Stimulated activated CD4-positive, alpha-beta T cell treated with anti-CD3 and anti-CD28 coated beads, Interleukin-4, amount 100 ng/mL, for 1 hour (primary cell): ENCODE results near the gene SETBP1.

Source experiments
- DNase-seq: peaks from one replicate; pipeline ENCODE4 v3.0.0-alpha.2; 2020

SETBP1 gene

DNA sequence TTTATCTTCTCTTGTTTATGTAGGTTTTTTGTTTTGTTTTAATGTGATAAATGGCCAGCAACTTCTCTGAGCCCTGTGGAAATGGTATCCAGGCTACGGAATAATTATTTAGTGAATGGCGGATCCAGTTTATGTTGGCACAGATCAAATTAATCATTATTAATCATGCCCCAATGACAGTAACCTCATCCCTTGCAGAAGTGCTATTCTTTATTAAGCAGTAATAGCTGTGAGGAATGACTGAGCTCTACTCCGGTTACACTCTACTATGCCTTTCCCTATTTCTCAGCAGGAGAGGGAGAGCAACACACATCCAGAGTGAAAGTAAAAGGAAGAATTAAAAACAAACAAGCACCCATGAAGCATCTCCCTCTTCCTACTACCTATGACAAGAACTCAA, 84.8 kb downstream of the SETBP1 start:
- DNase-seq = no peak

DNA sequence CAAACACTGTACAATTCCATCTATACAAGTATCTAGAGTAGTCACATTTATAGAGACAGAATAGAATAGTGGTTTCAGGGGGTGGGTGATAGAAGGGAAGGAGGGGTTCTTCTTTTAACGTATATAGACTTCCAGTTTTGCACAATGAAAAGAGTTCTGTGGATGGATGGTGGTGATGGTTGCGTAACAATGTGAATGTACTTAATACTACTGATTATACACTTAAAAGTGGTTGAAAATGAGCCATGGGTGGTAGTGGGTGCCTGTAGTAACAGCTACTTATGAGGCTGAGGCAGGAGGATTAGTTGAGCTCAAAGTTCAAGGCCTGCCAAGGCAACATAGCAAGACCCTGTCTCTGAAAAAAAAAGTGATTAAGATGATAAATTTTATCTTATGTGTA, 85.8 kb downstream of the SETBP1 start:
- DNase-seq = no peak

DNA sequence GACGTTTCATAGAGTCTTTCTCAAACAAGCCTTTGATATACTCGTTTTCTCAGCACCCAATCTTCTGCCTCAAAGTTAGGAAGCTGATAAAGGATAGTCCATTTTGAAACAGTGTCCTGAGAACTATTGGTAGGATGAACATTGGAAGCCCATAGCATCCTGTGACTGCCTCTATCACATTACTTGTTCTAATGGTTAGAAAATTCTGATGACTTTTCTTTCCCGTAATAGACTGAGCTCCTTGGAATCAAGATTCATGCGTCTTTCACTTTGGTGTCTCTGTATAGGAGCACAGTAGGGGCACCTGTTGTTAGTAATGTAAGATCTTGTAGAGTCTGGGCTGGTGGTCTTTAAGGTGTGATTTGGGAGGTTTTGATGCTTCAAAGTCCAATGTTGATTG, 87.1 kb downstream of the SETBP1 start:
- DNase-seq = no peak

DNA sequence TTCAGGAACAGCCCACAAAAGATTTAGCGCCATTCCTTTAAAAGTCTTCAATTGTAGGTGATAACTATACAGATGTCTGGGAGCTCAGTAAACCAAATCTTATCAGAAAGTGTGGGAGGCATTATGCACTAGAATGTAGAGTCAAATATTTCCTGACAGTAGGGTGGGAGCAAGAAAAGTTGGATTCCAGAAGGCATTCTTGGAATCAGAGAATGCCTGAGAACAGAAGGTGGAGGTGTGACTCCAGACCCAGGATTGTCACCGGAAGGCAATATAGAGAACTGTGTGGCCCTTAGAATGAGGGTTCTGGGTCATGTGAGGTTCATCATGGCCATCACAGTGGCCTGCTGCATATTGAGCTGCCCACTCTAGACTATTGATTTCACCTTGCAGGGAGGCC, 90.0 kb downstream of the SETBP1 start:
- no peak for DNase-seq

DNA sequence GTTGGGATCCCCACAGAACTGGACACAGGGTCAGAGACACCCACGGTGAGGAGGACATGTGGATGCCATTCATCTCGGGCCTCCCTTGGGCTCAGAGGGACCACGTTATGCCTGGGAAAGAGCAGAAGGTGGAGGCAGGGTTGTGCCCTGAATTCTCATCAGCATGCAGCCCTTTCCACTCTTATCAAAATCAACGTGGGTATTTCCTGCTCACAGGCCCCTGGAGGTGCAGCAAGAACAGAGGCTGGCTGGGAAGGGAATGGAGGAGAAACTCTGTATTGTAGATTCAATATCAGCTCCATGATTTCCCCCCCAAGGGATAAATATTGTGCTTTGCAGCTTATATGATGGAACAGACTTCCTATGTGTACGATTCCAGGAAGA, 90.9 kb downstream of the SETBP1 start:
- DNase-seq = no peak

DNA sequence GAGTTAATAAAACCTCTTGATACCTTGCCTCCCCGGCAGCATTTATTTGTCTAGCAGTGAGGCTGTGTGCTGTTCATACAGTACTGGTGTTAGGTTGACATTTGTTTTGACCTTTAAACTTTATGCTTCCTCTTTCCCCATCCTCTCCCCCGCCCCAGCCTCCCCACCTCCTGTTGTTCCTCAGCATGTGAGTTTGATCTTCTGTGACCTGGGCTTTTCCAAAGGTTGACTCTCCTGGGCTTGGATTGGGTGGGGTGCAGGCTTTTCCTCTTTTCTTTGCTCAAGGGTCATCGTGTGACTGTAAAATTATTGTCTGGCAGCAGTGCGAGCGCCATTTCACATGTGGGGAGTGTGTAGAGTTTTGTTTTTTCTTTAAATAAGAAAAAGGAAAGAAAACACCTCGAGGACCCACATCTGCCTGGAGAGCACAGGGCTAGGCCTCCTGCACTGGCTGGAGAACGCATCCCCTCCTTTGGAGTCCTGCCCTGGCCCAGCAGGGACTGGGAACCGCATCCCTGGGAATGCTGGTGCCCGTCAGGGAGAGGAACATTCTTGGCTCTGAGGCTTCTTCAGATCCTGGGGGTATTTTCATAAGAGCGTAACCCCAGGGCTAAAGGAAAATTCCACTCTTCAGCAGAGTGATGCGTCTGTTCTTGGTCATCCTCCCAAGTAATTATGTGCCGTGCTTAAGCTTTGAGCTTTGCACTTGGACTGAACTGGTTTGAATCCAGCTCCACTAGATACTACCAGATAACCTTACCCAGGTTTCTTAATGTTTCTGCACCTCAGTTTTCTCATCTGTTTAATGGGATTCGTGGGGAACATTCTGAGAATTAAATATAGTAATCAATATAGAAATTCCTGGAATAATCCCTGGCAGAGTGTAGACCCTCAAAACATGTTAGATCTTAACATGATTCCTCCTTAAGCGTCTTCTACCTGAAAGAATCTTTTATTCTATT, 91.5 kb downstream of the SETBP1 start:
- DNase-seq = no peak

DNA sequence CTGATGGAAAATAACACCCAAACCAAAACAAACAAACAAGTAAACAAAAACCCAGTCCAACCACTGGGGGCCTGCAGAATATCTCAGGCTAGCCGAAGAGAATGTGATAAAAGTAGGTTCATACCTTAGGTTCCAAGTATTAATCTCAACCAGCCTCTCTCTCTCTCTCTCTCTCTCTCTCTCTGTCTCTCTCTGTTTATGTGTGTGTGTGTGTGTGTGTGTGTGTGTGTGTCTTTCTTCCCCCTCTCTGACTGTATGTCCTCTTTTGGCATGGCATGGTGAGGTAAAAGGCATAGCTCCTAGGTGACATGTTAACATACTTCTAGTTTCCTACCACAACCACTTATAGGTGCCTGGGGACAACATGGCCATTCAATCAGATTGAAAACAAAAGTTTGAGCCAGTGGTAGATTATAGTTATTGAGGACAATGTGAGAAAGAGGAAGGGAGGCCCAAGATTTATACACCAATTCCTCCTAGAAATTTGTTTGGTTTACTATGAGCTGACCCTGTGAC, 93.0 kb downstream of the SETBP1 start:
- no peak for DNase-seq

DNA sequence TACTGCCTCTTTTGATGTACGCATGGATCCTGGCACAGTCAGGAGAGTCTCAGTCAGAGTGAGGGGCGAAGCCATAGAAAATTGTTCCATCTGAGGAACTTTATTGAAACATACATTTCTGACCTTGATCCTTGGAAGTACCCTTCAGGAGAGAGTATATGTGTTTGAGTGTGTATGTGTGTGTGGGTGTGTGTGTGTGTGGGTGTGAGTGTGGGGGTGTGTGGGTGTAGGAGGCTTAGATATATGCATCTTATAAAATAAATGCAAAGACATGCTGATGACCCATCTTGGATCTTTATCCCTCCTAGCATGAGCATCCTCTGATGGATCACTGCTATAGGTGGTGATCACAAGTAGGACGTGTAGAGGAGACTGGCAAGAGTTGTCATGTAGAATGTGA, 93.5 kb downstream of the SETBP1 start:
- DNase-seq = no peak

DNA sequence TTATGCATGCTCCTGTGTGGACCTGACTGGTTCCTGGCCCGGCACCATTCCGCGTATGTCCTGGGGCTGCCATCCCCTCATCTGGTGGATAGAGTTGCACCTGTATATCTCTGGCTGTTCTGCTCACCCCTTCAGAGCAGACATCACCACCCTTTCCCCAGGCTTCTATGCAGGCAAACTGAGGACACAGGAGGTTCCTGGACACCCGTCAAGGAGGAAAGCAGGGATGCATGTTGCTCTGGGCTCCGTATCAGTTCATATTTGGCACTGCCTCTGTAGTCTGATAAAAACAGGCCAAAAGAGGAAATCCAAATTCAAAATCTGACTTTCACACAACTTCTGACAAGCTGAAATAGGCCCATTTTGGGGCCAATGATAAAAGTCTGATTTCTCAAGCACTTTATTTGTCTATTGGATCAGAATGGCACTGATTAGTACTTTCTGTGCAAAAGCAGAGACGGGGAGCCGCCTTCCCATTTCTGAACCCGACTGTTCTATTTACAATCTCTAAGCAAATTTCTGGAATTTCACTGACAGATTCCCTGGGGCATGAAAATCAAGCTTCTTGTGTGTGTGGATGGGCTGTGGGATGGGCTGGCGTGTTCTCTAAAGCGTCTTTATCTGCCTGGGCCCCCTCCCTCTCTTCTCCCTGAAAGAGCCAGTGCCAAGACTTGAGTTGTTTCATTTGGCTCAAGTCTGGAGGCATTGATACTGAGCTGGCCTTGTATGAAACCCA, 96.9 kb downstream of the SETBP1 start:
- DNase-seq = no peak

DNA sequence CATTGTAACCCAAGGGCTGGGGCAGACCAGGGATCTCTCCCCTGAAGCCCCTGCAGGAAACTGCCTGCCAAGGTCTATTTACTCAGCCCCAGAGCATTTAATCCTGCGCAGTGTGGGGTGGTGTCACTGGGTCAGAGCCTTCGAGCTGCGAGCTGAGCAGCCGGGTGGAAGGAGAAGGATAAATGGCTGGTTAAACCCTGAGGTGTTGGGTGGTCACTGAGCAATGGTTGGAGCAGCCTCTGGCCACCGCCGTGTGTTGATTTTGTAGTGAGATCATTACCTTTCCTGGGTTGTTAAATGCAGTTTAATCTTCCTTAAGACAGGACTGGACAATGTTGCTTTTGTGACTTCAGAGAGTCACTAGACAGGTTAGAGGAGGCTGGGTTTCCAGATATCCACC, 98.1 kb downstream of the SETBP1 start:
- no peak for DNase-seq

DNA sequence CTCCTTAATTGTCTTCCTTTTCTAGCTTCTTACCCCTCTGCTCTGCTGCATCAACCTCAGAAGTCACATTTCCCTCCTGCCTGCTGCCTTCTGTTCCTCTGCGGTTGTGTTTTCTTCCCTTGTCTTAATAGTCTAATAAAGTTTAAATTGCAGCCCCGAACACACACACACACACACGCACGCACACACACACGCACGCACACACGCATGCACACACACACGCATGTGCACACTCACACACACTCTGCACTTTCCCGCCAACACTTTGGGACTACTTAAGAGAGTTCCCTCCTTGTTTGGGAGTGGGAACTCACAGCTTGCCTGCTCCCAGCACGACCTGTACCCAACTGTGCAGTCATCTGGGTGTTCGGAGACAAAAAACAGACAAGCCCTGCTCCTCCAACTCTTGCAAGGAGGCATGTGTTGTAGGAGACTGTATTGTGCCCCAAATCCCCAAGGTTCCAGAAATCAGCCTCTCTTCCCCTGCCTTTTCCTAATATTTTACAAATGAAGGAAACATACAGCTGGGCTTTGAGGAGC, 99.1 kb downstream of the SETBP1 start:
- no peak for DNase-seq

DNA sequence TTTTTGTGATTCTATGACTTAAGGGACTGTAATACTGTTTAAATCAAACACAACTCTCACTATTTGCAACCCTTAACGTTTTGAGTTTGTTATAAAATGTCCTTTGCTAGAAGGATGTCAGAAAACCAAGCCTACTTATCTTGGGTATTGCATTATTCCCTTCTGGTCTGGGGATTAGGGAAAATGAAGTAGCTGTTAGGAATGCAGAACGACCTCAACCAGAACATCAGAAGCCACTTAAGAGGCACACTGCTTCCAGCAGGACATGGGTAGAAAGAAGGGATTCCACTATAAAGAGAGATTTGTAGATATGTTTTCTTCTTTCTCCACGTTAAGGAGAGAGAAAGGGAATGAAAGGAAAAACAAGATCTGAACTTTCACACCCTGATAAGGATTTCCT, 101.2 kb downstream of the SETBP1 start:
- no peak for DNase-seq

DNA sequence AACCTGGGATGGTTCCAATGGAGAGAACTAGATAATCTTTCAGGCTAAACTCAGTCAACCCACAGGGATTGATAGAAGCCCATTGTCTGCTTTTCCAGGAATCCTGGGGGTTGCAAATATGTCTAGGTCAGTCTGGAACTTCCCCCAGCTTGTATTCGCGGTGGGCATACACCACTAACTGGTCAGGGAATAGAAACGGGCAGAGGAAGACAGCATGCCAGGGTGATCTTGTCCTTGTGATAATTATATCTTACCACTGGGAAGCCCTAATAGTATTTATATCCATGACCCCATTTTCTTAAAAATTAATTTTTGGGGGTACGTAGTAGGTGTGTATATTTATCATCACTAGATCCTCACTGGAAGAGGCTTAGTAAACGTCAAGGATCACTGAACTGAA, 101.9 kb downstream of the SETBP1 start:
- no peak for DNase-seq

DNA sequence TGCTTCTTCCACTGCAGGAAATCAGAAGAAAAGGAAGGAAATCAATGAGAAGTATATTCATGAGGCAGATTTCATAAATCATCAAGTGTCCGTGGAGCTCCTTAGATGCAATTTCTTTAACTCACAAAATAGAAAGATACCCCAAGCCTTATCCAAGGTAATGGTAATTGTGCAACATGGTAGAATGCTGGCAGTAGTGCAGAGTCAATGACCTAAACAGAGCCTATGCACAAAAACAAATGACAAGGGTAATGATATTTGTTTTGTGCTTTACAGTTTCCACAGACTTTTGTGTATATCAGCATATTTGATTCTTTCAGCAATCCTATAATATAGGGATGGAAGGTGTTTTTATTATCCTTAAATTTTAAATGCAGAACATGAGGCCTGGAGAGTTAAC, 102.7 kb downstream of the SETBP1 start:
- DNase-seq = no peak

DNA sequence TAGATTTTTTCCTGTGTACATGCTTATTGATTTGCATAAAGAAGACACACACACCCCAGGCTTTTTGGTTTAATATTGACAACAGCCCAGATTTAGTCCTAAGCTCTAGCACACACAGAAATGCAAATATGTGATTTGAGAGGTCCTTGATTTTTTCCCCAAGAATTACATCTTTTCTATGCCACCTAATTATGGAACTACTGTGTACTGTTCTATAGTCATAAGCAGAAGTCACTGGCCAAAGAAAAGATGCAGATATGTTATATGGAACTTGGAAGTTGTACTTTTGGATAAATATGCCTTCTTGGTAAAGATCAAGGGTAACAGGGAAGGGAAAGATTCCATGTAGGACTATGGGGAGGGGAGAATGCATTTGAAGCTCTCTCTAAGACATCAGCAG, 105.6 kb downstream of the SETBP1 start:
- no peak for DNase-seq

DNA sequence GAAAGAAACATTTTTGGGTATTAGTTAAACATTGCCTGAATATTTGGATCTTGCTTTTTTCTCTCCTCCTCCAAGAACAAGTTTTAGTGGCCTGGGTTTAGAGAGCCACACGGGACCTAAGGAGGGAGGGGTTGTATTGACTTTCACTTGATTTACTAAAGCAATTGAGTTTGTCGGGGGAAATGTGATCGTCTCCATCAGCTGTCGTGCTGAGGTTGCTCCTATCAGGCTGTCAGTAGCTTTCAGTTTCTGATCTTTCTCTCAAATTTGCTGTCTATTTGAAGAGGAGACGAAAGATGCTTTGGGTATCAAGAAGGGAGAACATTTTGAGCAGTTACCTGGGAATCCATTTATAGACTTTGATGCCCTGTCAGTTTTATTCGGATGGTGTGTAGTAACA, 106.0 kb downstream of the SETBP1 start:
- DNase-seq = no peak

DNA sequence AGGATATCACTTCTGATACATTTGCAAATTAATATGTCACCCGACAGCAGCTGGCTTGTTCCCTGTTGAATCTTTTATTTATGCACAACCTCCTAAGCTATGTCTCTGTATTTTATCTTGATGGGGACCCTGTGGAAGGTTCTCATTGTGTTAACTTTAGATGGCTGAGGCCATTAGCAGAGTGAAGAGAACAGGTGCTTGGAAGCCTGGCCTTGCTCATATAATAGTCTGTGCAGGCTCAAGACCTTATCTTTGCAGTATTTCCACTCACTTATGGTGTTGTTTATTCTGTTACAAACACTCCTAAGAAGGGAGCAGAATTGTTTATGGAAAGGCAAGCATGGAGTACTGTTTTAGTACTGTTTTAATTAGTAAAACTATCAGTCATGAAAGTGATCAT, 107.6 kb downstream of the SETBP1 start:
- no peak for DNase-seq

DNA sequence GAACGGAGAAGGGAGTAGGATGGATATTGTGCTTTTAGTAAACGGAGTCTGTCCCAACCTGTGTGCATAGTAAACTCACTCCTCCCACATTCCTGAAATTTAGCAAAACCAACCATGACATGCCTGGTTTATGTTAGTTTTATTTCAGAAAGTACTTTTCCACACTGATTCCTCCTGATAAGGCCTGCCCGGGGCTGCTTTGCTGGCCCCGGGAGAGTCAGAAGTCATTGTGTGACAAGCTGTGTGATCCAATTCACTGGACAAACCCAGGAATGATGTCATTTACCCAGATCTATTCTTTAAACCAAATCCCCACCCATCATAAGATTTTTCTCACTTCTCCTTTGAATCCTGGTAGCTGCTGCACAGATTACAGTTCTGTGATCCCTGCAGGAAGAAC, 109.0 kb downstream of the SETBP1 start:
- DNase-seq = no peak

DNA sequence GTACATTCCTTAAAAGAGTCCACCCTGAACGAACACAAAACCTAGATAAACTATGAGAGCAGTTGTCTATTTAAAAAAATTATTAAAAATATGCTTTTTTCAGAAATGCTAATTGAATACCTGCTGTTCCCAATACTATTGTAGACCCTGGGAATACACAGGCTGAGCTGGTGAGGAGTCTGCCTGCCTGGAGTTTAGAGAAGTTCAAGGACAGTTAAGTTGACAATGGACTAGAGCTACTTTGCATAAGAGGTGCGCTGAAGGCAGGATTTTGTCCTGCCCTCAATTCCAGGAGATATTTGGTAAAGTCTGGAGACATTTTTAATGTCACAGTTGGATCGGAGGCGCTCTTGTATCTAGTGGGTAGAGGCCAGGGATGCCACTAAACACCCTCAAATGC, 110.2 kb downstream of the SETBP1 start:
- no peak for DNase-seq

DNA sequence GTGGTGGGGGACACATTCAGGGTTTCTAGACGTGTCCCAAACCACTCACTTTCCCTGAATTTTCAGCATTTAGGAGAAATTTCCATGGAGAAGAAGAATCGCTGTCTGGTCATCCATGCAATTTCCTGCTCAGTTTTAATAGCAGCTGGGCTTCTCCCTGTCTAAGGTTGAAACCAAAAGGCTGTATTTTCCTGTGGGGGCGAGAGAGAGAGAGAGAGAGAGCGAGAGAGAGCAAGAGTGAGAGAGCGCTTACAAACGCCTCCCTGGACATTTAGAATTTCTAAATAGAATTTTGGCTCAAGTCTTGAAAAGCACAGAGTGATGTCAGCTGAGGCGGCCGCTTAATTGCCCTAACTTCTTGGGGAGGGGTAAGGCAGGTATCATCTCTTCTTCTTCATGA, 110.8 kb downstream of the SETBP1 start:
- no peak for DNase-seq

DNA sequence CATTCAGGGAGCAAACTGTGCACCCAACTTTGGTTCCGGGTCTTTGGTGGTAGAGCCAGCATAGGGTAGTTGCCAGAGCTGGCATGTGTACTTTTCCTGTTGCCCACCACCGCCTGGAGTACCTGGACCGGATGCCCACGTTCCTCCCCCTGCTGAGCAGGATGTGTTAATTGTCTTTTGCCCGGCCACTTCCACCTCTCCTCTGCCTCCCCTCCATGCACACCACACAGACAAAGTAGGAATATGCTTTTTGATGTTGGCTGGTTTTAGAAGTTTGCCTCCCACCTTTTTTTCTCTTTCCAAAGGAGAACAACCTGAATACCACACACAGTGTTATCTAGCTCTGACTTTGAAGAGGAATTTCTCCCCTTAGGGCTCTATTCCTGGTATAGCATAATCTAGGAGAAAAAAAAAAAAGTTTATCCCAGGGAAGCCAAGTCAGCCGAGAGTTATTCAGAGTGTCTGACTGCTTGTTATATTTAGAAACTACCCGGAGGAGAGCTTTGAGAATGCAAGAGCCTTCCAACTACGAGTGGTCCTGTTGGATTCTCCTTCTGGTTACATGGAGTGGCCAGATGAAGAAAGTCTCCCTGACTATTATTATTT, 111.9 kb downstream of the SETBP1 start:
- no peak for DNase-seq

DNA sequence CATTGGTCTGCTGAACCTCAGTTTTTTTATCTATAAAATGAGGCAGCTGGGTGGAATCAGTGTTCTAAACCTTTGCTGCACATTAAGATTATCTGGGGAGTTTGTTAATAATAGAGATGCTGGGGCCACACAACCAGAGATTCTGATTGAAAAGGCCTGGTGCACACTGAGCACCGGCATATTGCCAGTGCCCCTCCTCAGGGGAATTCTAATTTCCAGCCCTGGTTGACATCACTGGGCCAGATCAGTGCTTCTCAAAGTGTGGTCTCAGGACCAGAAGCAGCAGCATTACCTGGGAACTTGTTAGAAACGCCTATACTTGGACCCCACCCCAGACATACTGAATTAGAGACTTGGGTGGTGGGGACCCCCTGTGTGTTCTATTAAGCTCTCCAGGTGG, 112.5 kb downstream of the SETBP1 start:
- no peak for DNase-seq

DNA sequence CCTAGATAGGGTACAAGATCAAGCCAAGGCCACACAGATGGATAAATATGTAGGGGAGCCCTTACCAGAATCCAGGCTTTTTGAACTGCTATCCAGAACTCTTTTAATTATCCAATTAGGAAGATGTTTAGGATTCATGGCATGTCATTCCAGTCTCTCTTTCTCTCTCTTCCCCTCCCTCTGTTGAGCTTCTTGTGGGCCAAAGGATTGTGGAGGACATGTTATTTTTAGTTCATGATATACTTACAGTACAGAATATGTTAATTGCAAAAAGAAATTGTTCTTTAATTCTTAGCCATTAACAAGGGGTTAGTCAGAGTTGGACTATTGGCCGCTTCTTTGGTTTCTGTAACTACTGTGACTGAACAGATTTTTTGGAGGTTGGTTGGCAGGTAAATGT, 113.0 kb downstream of the SETBP1 start:
- no peak for DNase-seq

DNA sequence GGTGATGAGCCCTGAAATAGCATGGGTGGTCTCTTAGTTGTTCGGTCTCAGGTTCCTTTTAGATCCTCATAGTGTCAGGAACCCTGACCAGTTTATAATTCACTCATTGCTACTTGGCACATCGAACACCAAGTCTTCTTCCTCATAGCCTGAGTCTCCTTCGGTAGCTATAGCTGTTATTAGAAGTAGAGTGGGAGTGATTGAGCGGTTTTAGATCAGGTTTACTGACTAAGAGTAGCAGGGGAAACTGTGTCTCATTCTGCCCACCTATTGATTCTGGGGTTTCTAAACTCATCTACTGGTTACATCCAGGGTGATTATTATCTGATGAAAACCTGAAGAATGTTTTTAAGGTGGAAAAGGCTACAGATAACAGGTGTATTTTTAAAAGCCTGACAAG, 114.6 kb downstream of the SETBP1 start:
- no peak for DNase-seq
